HG03354 (cell line): Measurements from ENCODE around the gene BCAR1.
"Not testable (repeated sequence)": the region's sequence is repeated elsewhere in the genome, so short reads cannot be mapped to it uniquely, and the experiment has no call there.

Source experiments
- ATAC-seq: cut with Tn5 transposase; IDR thresholded peaks from one replicate; pipeline ENCODE4 v1.9.1; 2021; ENCODE audit warnings: mild to moderate bottlenecking; ENCODE audit not compliant: unreplicated experiment, poor library complexity, severe bottlenecking

BCAR1 gene

GRCh38 chr16:75228143-75228976, 23.1 kb downstream of the BCAR1 start:
- ATAC-seq: no peak

- no peak for ATAC-seq
Observed at GRCh38 chr16:75227361-75228142, 23.9 kb downstream of the BCAR1 start.

DNA sequence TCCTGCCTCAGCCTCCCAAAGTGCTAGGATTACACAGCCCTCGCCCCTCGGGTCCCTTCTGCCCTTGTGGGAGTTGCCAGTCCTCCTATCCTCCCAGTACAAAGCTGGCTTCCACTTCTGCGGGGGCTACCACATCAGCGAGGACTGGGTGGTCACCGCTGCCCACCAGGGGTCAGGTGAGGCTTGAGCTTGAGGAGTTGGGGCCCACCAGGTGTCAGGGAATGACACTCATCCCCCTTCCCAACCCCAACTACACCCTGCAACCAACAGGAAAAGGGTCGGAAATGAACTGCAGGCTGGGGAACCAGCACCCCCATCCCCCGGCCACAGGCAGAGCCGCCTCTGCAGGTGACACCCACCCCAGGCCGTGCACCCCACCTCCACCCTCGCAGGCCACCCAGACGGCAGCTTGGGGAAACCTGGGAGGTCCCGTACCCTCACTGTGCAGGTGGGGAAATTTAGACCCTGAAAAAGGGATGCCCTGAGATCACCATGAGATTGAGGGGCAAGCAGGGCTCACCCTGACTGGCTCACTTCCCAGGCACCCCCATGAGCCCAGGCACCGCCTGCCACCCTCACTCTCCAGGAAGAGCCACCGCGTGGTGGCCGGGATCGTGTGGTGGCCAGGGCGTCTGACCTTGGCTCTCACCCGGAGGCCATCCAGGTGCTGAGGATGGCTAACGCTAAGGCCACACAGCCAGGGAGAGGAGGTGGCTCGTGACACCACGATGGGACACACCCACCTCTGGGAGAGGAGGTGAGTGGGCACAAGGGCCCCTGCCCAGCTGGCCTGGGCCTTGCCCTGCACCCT, 24.7 kb downstream of the BCAR1 start:
- ATAC-seq: no peak

GRCh38 chr16:75225678-75226515, 25.5 kb downstream of the BCAR1 start:
- no peak for ATAC-seq

GRCh38 chr16:75225092-75225491, 26.3 kb downstream of the BCAR1 start:
- no peak for ATAC-seq

GRCh38 chr16:75224306-75225082, 26.9 kb downstream of the BCAR1 start:
- no peak for ATAC-seq

DNA sequence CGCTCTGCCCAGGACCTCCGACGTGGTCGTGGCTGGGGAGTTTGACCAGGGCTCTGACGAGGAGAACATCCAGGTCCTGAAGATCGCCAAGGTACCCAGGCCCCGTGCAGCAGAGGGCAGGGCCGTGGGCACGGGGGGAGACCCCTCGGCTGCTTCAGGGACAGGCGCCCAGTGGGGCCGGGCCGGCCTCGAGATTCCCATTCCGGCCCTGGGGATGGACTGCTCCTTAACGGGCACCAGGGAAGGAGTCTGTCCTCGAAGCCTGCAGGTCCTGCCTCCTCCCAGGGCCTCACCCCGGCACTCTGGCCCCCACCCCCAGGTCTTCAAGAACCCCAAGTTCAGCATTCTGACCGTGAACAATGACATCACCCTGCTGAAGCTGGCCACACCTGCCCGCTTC, 28.3 kb downstream of the BCAR1 start:
- ATAC-seq: not testable (repeated sequence)

- no peak for ATAC-seq
Observed at GRCh38 chr16:75222271-75222783, 29.1 kb downstream of the BCAR1 start.

DNA sequence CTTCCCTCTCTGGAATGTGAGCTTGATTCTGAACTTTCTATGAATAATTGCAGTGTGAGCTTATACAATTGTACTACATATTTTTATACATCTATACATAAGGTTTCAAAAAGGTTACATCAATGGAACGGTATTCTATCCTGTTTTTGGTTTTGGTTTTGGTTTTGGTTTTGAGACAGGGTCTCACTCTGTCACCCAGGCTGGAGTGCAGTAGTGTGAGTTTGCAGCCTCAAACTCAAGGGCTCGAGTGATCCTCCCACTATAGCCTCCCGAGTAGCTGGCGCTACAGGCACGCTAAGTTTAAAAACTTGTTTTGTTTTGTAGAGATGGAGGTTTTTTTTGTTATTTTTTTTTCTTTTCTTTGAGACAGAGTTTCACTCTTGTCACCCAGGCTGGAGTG, 31.6 kb downstream of the BCAR1 start:
- ATAC-seq: peak; percentile 60

DNA sequence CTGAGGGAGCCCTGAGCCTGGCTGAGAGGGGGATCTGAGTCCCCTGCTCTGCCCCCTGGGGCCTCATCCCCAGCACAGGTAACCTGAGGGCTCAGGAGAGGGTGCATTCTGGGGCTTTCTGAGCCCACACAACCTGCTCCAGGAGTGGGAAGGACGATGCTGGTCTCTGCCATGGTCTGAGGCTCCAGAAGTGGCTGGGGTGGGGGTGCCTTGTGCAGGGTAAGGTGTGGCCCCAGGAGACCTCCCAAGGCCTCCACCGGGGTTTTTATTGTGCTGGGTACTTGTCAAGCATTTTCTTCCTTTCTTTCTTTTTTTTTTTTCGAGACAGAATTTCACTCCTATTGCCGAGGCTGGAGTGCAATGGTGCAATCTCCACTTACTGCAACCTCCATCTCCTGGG, 32.3 kb downstream of the BCAR1 start:
- no peak for ATAC-seq

GRCh38 chr16:75218256-75219076, 33.0 kb downstream of the BCAR1 start, which contains the start of gene CTRB1:
CTRB1 (plus strand) TSS chr16:75218988; CDS start chr16:75219008, 20 bp downstream.
- peak; percentile 75 for ATAC-seq

- no peak for ATAC-seq
Observed at GRCh38 chr16:75217389-75217851, 34.0 kb downstream of the BCAR1 start.

DNA sequence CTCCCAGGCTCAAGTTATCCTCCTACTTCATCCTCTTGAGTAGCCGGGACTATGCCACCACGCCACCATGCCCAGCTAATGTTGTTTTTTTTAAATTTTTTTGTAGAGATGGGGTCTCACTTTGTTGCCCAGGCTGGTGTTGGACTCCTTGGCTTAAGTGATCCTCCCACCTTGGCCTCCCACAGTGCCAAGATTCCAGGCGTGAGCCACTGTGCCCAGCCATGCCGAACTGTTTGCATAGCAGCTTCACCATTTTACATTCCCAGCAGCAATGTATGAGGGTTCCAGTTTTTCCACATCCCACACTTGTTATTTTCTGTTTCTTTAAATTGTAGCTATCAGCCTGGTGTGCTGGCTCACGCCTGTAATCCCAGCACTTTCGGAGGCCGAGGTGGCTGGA, 34.8 kb downstream of the BCAR1 start:
- ATAC-seq: no peak

DNA sequence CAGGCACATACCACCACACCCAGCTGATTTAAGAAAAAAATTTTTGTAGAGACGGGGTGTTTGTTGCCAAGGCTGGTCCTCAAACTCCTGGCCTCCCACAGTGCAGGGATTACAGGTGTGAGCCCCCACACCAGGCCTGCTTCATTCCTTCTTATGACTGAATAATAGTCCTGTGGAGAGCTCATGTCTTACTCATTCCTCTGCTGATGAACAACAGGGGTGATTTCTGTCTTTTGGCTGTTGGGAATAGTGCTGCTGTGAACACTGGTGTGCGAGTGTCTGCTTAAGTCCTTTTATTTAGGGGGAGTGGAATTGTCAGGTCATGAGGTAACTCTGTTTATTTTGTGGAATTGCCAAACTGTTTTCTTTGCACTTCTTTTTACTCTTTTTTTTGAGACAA, 35.3 kb downstream of the BCAR1 start:
- ATAC-seq: no peak

- not testable (repeated sequence) for ATAC-seq
Observed at GRCh38 chr16:75211286-75211685, 40.1 kb downstream of the BCAR1 start.

GRCh38 chr16:75209944-75210343, 41.5 kb downstream of the BCAR1 start:
- ATAC-seq: no peak

DNA sequence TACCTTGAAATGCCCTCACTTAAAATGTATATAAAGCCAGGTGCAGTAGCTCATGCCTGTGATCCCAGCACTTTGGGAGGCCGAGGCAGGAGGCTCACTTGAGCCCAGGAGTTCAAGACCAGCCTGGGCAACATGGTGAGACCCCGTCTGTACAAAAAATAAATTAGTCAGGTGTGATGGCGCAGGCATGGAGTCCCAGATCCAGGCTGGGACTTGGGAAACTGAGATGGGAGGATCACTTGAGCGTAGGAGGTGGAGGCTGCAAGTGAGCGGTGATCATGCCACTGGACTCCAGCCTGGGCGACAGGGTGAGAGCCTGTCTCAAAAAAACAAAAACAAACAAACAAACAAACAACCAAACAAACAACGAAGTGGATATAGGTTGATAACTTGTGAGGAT, 41.9 kb downstream of the BCAR1 start:
- not testable (repeated sequence) for ATAC-seq
